ENCODE data around the gene BCR. TPM values are rescaled to one million over a fixed set of nuclear protein-coding genes. Genes with fewer than 3 reads are reported as not detected.

The BCR gene
- total and polyA plus RNA-seq, 2 donors (not counting 1 experiment from before 2014, with no cell fraction given): 15.7 to 66.6 TPM

DNA sequence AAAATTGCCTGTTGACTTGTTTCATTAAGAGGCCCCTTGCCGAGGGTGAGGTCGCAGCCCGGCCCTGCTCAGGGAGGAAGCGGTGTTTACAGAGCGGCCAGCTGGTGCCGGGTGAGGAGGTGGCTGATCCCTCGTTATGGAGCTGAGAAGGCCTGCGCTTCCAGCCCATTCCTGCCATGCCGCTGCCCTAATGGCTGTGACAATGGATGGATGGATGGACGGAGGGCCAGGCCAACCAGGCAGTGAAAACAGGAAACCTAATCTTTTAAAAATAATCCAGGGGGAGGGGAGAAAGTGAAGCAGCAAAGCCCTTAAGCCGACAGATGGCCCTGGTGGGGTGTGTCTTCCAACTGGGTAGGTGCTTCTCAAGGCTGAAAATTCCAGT lies 38.5 kb downstream of the BCR start:
- Histone ChIP-seq H4K20me1 (ENCODE audit: control insufficient read depth, extremely low read depth, insufficient read depth, low read length) (no peaks in the 10 kb centered on the region), H3K36me3 (ENCODE audit: control insufficient read depth, insufficient read depth, low read length) (no peaks in the 10 kb centered on the region), H3K79me2 (ENCODE audit: control insufficient read depth, insufficient read depth, low read length) (peaks cover 27% of the 10 kb centered on the region), H3K9me3 (ENCODE audit: control insufficient read depth, insufficient read depth, low read depth, low read length) (no peaks in the 10 kb centered on the region), H2AFZ (ENCODE audit: low read length) (no peak overlapping the region), H3K27ac (ENCODE audit: insufficient read depth, low read length) (peak overlapping the region; percentile 40), H3K4me3 (replicated peaks in 1 of 4; ENCODE audit: control extremely low read depth in 1 of 4, insufficient read depth in 1 of 4, low read depth in 3 of 4, low read length in 4 of 4) (no peak overlapping the region), H3K4me1 (ENCODE audit: control insufficient read depth, extremely low read depth, insufficient read depth, low read length) (peaks cover 32% of the 10 kb centered on the region), H3K27me3 (ENCODE audit: control insufficient read depth, insufficient read depth, low read length) (no peaks in the 10 kb centered on the region), H3K9ac (ENCODE audit: insufficient read depth, low read length) (no peak overlapping the region), H3K4me2 (ENCODE audit: extremely low read depth, insufficient read depth, low read length) (peak overlapping the region; percentile 75)
- peak; percentile 77 to 79 for DNase-seq (ENCODE audit: low read depth in 2 of 2)
- no peak for TF ChIP-seq CTCF (conservative IDR thresholded peaks at IDR 0.05 in 1 of 2, IDR thresholded peaks at IDR 0.05 in 1 of 2; ENCODE audit: low read depth in 1 of 2, low read length in 2 of 2)
- no peak for TF ChIP-seq EZH2 (IDR thresholded peaks at IDR 0.05; ENCODE audit: low read length, missing control alignments)

DNA sequence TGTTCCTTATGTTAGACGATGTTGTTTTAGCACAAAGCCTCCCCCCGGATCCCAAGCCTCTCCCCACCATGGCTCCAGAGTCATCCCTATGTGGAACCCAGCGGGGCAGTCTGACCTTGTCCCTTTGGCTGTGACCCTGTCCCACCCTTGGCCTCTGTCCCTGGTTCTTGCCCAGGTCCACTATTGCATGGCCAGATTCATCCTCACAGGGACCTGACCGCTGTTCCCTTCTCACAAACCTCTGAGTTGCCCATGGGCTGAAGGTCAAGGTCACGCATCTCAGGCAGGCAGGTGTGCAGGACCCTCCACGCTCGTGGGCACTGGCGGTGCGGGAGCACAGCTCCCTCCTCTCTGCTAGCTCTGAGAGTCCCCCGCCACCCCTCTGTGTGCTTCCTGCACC lies 39.0 kb downstream of the BCR start:
- Histone ChIP-seq H3K27me3 (ENCODE audit: control insufficient read depth, insufficient read depth, low read length) (no peaks in the 10 kb centered on the region), H3K27ac (ENCODE audit: insufficient read depth, low read length) (peak overlapping the region; percentile 40), H3K4me2 (ENCODE audit: extremely low read depth, insufficient read depth, low read length) (peak overlapping the region; percentile 75), H3K4me3 (replicated peaks in 1 of 4; ENCODE audit: control extremely low read depth in 1 of 4, insufficient read depth in 1 of 4, low read depth in 3 of 4, low read length in 4 of 4) (no peak overlapping the region), H3K9me3 (ENCODE audit: control insufficient read depth, insufficient read depth, low read depth, low read length) (no peaks in the 10 kb centered on the region), H4K20me1 (ENCODE audit: control insufficient read depth, extremely low read depth, insufficient read depth, low read length) (no peaks in the 10 kb centered on the region), H3K9ac (ENCODE audit: insufficient read depth, low read length) (no peak overlapping the region), H3K79me2 (ENCODE audit: control insufficient read depth, insufficient read depth, low read length) (peaks cover 30% of the 10 kb centered on the region), H3K36me3 (ENCODE audit: control insufficient read depth, insufficient read depth, low read length) (no peaks in the 10 kb centered on the region), H3K4me1 (ENCODE audit: control insufficient read depth, extremely low read depth, insufficient read depth, low read length) (peaks cover 32% of the 10 kb centered on the region), H2AFZ (ENCODE audit: low read length) (no peak overlapping the region)
- no peak for TF ChIP-seq EZH2 (IDR thresholded peaks at IDR 0.05; ENCODE audit: low read length, missing control alignments)
- TF ChIP-seq CTCF (conservative IDR thresholded peaks at IDR 0.05 in 1 of 2, IDR thresholded peaks at IDR 0.05 in 1 of 2; ENCODE audit: low read depth in 1 of 2, low read length in 2 of 2): no peak
- DNase-seq (ENCODE audit: low read depth in 2 of 2): no peak

DNA sequence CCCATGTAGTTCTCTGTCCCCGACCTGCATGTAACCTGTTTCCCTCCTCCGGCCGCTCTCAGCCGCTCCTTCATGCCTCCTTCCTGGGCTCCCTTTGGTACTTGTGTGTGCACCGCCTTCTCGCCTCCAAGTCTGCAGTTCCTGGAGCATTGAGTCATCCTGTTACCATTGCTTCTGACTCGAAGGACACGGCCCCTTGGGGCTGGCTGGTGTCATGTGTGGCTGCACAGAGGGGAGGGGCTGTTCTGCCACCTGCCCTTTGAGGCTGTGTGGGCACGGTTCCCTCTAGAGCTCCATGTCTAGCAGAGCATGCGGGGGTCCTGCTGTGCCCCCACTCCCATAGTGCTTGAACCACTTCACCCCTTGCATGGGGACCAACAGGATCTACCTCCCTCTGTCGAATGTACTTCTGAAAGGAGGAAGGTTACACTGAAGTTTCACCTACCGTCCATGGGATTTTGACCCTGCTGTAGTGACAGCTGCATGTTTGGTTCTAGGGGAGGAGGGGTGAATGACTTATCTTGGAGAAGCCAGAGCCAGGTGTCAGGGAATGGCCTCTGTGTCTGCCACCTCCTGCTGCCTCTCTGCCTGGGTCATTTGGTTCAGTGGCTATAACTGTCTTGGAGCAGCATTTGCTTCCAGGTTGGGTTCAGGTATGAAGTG lies 39.6 kb downstream of the BCR start:
- Histone ChIP-seq H3K79me2 (ENCODE audit: control insufficient read depth, insufficient read depth, low read length) (peaks cover 28% of the 10 kb centered on the region), H3K4me2 (ENCODE audit: extremely low read depth, insufficient read depth, low read length) (peak overlapping the region; percentile 51), H4K20me1 (ENCODE audit: control insufficient read depth, extremely low read depth, insufficient read depth, low read length) (no peaks in the 10 kb centered on the region), H3K4me1 (ENCODE audit: control insufficient read depth, extremely low read depth, insufficient read depth, low read length) (peaks cover 32% of the 10 kb centered on the region), H2AFZ (ENCODE audit: low read length) (no peak overlapping the region), H3K27me3 (ENCODE audit: control insufficient read depth, insufficient read depth, low read length) (no peaks in the 10 kb centered on the region), H3K36me3 (ENCODE audit: control insufficient read depth, insufficient read depth, low read length) (no peaks in the 10 kb centered on the region), H3K9ac (ENCODE audit: insufficient read depth, low read length) (no peak overlapping the region), H3K9me3 (ENCODE audit: control insufficient read depth, insufficient read depth, low read depth, low read length) (no peaks in the 10 kb centered on the region), H3K27ac (ENCODE audit: insufficient read depth, low read length) (peak overlapping the region; percentile 18), H3K4me3 (replicated peaks in 1 of 4; ENCODE audit: control extremely low read depth in 1 of 4, insufficient read depth in 1 of 4, low read depth in 3 of 4, low read length in 4 of 4) (no peak overlapping the region)
- TF ChIP-seq CTCF (conservative IDR thresholded peaks at IDR 0.05 in 1 of 2, IDR thresholded peaks at IDR 0.05 in 1 of 2; ENCODE audit: low read depth in 1 of 2, low read length in 2 of 2): no peak
- TF ChIP-seq EZH2 (IDR thresholded peaks at IDR 0.05; ENCODE audit: low read length, missing control alignments): no peak
- peak; percentile 44 to 81 for DNase-seq (ENCODE audit: low read depth in 2 of 2)
